B cell (primary cell): ENCODE measurements around the gene ENO3. TPM values are rescaled to one million over a fixed set of nuclear protein-coding genes. Genes with fewer than 3 reads are reported as not detected.

Experiments used
- ATAC-seq: fragments of 200-7000 bp; cut with Tn5 transposase; one replicate; pipeline ENCODE4 v1.10.0; 2021; ENCODE audit warnings: low read depth, mild to moderate bottlenecking, moderate number of reproducible peaks, moderate library complexity
- CTCF ChIA-PET: fragments of 350-600 bp; sonication (Branson Sonifier 250); formaldehyde crosslinking; loops from one replicate; lab custom pipeline; 2021; ENCODE audit warnings: antibody characterized with exemption, inconsistent platforms; lab: Charles Lee
- POLR2A ChIA-PET: fragments of 350-600 bp; sonication (Branson Sonifier 250); formaldehyde crosslinking; loops from one replicate; lab custom pipeline; 2021; ENCODE audit warnings: antibody characterized with exemption; lab: Charles Lee
- DNase-seq: peaks from one replicate; pipeline ENCODE4 v3.0.0; 2013
- H2AFZ ChIP-seq: 2 replicates; pipeline ENCODE4 v1.6.1; 2012; ENCODE audit warnings: mild to moderate bottlenecking, low read depth, low read length; ENCODE audit not compliant: insufficient read depth, poor library complexity, severe bottlenecking
- H3K27ac ChIP-seq, 2 donors: 1 replicate in 1 of 2; 2 replicates in 1 of 2; pipeline ENCODE4 v1.5.1; 2012 to 2013; ENCODE audit warnings: low read length in 2 of 2, mild to moderate bottlenecking in 2 of 2, moderate library complexity in 1 of 2
- H3K27me3 ChIP-seq, 4 experiments: fragments of 200-600 bp in 1 of 4; sonication (generic) in 1 of 4; replicated peaks in 1 of 4; 1 replicate in 2 of 4; 2 replicates in 2 of 4; pipeline versions ENCODE4 v1.6.1 to v1.7.0; 2013 to 2016; ENCODE audit warnings: low read length in 3 of 4, mild to moderate bottlenecking in 2 of 4, mixed read lengths in 1 of 4, moderate library complexity in 1 of 4; ENCODE audit not compliant: insufficient read depth in 4 of 4, control insufficient read depth in 3 of 4; ENCODE audit errors: control extremely low read depth in 1 of 4
- H3K36me3 ChIP-seq, 2 experiments: replicated peaks in 1 of 2; 1 replicate in 1 of 2; 2 replicates in 1 of 2; pipeline versions ENCODE4 v1.6.1 to v1.7.1; 2013; ENCODE audit warnings: low read length in 1 of 2; ENCODE audit not compliant: insufficient read depth in 2 of 2, control insufficient read depth in 1 of 2; ENCODE audit errors: control extremely low read depth in 1 of 2, extremely low read depth in 1 of 2
- H3K4me1 ChIP-seq, 2 donors: fragments of 200-600 bp in 1 of 2; sonication (generic) in 1 of 2; 1 replicate in 1 of 2; 2 replicates in 1 of 2; pipeline versions ENCODE4 v1.5.1 to v1.6.1; 2013 to 2017; ENCODE audit warnings: low read length in 2 of 2; ENCODE audit not compliant: control insufficient read depth in 2 of 2, insufficient read depth in 2 of 2
- H3K4me2 ChIP-seq: replicated peaks from 2 replicates; pipeline ENCODE3; 2012; ENCODE audit warnings: mild to moderate bottlenecking, low read depth, low read length; ENCODE audit not compliant: poor library complexity, severe bottlenecking
- H3K4me3 ChIP-seq, 5 experiments: fragments of 200-600 bp in 1 of 5; sonication (generic) in 1 of 5; 1 replicate in 3 of 5; 2 replicates in 2 of 5; pipeline versions ENCODE4 v1.5.1 to v1.7.0; 2011 to 2016; ENCODE audit warnings: low read length in 4 of 5, mild to moderate bottlenecking in 4 of 5, low read depth in 2 of 5, control low read depth in 1 of 5, moderate library complexity in 1 of 5; ENCODE audit not compliant: insufficient read depth in 1 of 5; ENCODE audit errors: control extremely low read depth in 1 of 5, extremely low read depth in 1 of 5
- H3K79me2 ChIP-seq: fragments of 200-600 bp; sonication (generic); one replicate; pipeline ENCODE4 v1.6.0; 2016; ENCODE audit warnings: low read length; ENCODE audit not compliant: control insufficient read depth, insufficient read depth
- H3K9ac ChIP-seq: fragments of 200-600 bp; sonication (generic); 2 replicates; pipeline ENCODE4 v1.6.1; 2017; ENCODE audit warnings: mild to moderate bottlenecking, low read length, moderate library complexity
- H3K9me3 ChIP-seq, 3 donors: one replicate each; pipeline versions ENCODE4 v1.6.1 to v1.7.1; 2013; ENCODE audit warnings: low read length in 2 of 3; ENCODE audit not compliant: control insufficient read depth in 2 of 3, insufficient read depth in 1 of 3; ENCODE audit errors: control extremely low read depth in 1 of 3
- H4K20me1 ChIP-seq: 2 replicates; pipeline ENCODE4 v1.6.0; 2012; ENCODE audit warnings: mild to moderate bottlenecking, low read length; ENCODE audit not compliant: insufficient read depth, control insufficient read depth, poor library complexity, severe bottlenecking
- H3K27ac Mint-ChIP-seq: one replicate; pipeline ENCODE4 v1.8.0; 2021; ENCODE audit warnings: mixed read lengths
- H3K27me3 Mint-ChIP-seq: one replicate; pipeline ENCODE4 v1.8.0; 2021; ENCODE audit warnings: mixed read lengths
- H3K4me1 Mint-ChIP-seq: one replicate; pipeline ENCODE4 v1.8.0; 2021; ENCODE audit warnings: mixed read lengths
- H3K4me3 Mint-ChIP-seq: one replicate; pipeline ENCODE4 v1.8.0; 2021; ENCODE audit warnings: mixed read lengths
- H3K9me3 Mint-ChIP-seq: one replicate; pipeline ENCODE4 v1.8.0; 2022; ENCODE audit warnings: mixed read lengths; ENCODE audit not compliant: insufficient read depth
- EZH2 ChIP-seq: IDR thresholded peaks from 2 replicates; pipeline ENCODE4 v1.6.1; 2012; ENCODE audit warnings: borderline replicate concordance, low read depth, mild to moderate bottlenecking, moderate library complexity, low read length; ENCODE audit not compliant: insufficient read depth, poor library complexity, severe bottlenecking
- WGBS: methylation state at CpG from one replicate; pipeline ENCODE4 v1.1.5; 2013; ENCODE audit warnings: missing lambda C conversion rate; ENCODE audit not compliant: insufficient coverage; 5-methylcytosine and 5-hydroxymethylcytosine counted together
- intact Hi-C: fragments of 100-400 bp; cut with micrococcal nuclease; formaldehyde crosslinking; loops from one replicate; pipeline ENCODE4 v1.10.0; 2022
- polyA minus RNA-seq: library from RNA; depleted of rRNA, polyadenylated mRNA; stranded (reverse); fragments of >200 nt; gene quantifications from 2 replicates; pipeline ENCODE4 v1.2.3, GENCODE V29; 2012
- polyA plus RNA-seq: library from polyadenylated mRNA; depleted of rRNA; stranded (reverse); fragments of >200 nt; gene quantifications from 2 replicates; pipeline ENCODE4 v1.2.3, GENCODE V29; 2012
- total RNA-seq, 2 donors: library from RNA; stranded (reverse); fragments of 120-200 nt in 1 of 2; gene quantifications; 1 replicate in 1 of 2; 2 replicates in 1 of 2; pipeline versions ENCODE4 v1.2.3 to v1.2.4, GENCODE V29; 2013 to 2022
- TF ChIP-seq, protein P1 (sequence below): fragments of 200-600 bp; IDR thresholded peaks from one replicate; pipeline ENCODE4 v1.8.0; 2022; ENCODE audit warnings: antibody characterized with exemption, mild to moderate bottlenecking

Gene ENO3
- total RNA-seq (32.5 and 34.8 TPM in 2 replicates), polyA plus RNA-seq (35.4 and 50.1 TPM in 2 replicates), polyA minus RNA-seq (3.8 and 8.2 TPM in 2 replicates)
- 61.6 TPM for total RNA-seq (2013)

GRCh38 chr17:4950746-4951204 is at the start of gene ENO3:
TSS of gene ENO3 (plus strand) at chr17:4951119. CDS start at chr17:4951830, 711 bp downstream.
- H3K4me2 ChIP-seq, result peak within 1 kb of the TSS; percentile 98
- H2AFZ ChIP-seq, result peak within 1 kb of the TSS; percentile 97
- ChIA-PET POLR2A (interaction anchor here (0.7 to 4.9 kb wide), 3 partner anchors 11 to 16 kb away, joined by 3 to 81 read pairs (median 38); partner anchors contain the start of genes RNF167, SLC25A11 and SPAG7), CTCF (interaction anchor here (1.0 to 3.0 kb wide), 4 partner anchors 12 to 42 kb away, joined by 3 to 16 read pairs (median 4); partner anchors contain the start of gene SPAG7)
- no peaks in the 10 kb centered on the region for H3K9me3 ChIP-seq
- H3K27me3 ChIP-seq, result no peaks in the 10 kb centered on the region
- TF ChIP-seq, protein P1, sequence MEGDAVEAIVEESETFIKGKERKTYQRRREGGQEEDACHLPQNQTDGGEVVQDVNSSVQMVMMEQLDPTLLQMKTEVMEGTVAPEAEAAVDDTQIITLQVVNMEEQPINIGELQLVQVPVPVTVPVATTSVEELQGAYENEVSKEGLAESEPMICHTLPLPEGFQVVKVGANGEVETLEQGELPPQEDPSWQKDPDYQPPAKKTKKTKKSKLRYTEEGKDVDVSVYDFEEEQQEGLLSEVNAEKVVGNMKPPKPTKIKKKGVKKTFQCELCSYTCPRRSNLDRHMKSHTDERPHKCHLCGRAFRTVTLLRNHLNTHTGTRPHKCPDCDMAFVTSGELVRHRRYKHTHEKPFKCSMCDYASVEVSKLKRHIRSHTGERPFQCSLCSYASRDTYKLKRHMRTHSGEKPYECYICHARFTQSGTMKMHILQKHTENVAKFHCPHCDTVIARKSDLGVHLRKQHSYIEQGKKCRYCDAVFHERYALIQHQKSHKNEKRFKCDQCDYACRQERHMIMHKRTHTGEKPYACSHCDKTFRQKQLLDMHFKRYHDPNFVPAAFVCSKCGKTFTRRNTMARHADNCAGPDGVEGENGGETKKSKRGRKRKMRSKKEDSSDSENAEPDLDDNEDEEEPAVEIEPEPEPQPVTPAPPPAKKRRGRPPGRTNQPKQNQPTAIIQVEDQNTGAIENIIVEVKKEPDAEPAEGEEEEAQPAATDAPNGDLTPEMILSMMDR, result no peak
- TF ChIP-seq EZH2, result no peak
- ATAC-seq (no peak), DNase-seq (no peak)
- H3K27ac ChIP-seq, result peak within 1 kb of the TSS; percentile 55 to 93
- WGBS, result 65% methylated on average over 4 of the region's 7 CpGs
- H3K36me3 ChIP-seq, result peaks cover 0 to 11% of the 10 kb centered on the region in 2 experiments
- peaks cover 24% of the 10 kb centered on the region for H4K20me1 ChIP-seq
- Mint-ChIP-seq H3K4me3 (peak within 1 kb of the TSS; percentile 85), H3K4me1 (peaks cover 28% of the 10 kb centered on the region), H3K27me3 (no peaks in the 10 kb centered on the region), H3K27ac (peak within 1 kb of the TSS; percentile 90), H3K9me3 (no peaks in the 10 kb centered on the region)
- peak within 1 kb of the TSS; percentile 97 for H3K9ac ChIP-seq
- H3K79me2 ChIP-seq, result peaks cover 32% of the 10 kb centered on the region
- H3K4me1 ChIP-seq, result peaks cover 18 to 26% of the 10 kb centered on the region in 2 donors
- intact Hi-C loops, result no loop called here
- H3K4me3 ChIP-seq, result peak within 1 kb of the TSS; percentile 21 to 99 (median 96)
